ENCODE results near the gene RPS23. TPM values are rescaled to one million over a fixed set of nuclear protein-coding genes. Genes with fewer than 3 reads are reported as not detected.

Gene RPS23
- total RNA-seq, 1 experiment from 2014 or later: 1,953 TPM

- Histone ChIP-seq H3K27me3 (replicated peaks; ENCODE audit: insufficient read depth, low read depth, low read length, poor library complexity) (no peaks in the 10 kb centered on the region), H3K4me1 (ENCODE audit: insufficient read depth, low read length, poor library complexity, severe bottlenecking) (no peaks in the 10 kb centered on the region), H3K27ac (ENCODE audit: low read depth, low read length, poor library complexity, severe bottlenecking) (no peak overlapping the region), H3K9me3 (ENCODE audit: low read depth, low read length, poor library complexity, severe bottlenecking) (peaks cover 11% of the 10 kb centered on the region), H3K36me3 (ENCODE audit: insufficient read depth, low read length, poor library complexity, severe bottlenecking) (no peaks in the 10 kb centered on the region), H3K4me3 (ENCODE audit: low read depth, low read length, poor library complexity, severe bottlenecking) (no peak overlapping the region)
- POLR2A ChIA-PET (ENCODE audit: low non-redundant PET): no interaction called here
- TF ChIP-seq, protein P1, sequence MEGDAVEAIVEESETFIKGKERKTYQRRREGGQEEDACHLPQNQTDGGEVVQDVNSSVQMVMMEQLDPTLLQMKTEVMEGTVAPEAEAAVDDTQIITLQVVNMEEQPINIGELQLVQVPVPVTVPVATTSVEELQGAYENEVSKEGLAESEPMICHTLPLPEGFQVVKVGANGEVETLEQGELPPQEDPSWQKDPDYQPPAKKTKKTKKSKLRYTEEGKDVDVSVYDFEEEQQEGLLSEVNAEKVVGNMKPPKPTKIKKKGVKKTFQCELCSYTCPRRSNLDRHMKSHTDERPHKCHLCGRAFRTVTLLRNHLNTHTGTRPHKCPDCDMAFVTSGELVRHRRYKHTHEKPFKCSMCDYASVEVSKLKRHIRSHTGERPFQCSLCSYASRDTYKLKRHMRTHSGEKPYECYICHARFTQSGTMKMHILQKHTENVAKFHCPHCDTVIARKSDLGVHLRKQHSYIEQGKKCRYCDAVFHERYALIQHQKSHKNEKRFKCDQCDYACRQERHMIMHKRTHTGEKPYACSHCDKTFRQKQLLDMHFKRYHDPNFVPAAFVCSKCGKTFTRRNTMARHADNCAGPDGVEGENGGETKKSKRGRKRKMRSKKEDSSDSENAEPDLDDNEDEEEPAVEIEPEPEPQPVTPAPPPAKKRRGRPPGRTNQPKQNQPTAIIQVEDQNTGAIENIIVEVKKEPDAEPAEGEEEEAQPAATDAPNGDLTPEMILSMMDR (conservative IDR thresholded peaks at IDR 0.05; ENCODE audit: low read depth, low read length): no peak
- no peak for TF ChIP-seq EZH2 (IDR thresholded peaks at IDR 0.05; ENCODE audit: borderline replicate concordance, low read depth, low read length, poor library complexity, severe bottlenecking)
- no TSS peak for BruUV-seq (replicated peaks)
- DNase-seq (ENCODE audit: low spot score): no peak
- intact Hi-C loops (cut with micrococcal nuclease; ENCODE audit: unreplicated experiment): no loop called here
- CTCF ChIA-PET: no interaction called here
Observed at GRCh38 chr5:82244854-82245635, 33.1 kb downstream of the RPS23 start.

DNA sequence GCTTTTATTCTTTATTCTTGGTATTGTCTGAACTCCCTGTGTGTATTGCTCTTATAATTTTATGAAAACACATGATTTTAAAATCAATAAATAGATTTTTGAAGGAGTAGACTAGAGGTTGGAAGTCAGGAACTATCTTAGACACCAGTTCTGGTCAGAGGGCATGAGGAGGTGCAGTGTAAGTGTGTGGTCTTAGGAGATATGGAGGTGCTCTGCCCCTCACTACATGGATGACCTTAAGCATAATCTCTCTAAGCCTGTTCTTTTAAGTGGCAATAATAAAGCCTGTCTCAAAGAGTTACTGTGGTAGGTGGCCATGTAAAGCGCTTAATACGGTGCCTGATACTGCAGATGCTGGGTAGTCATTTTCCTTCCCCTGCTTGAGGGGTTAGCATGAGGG is 34.0 kb downstream of the RPS23 start:
- no TSS peak for BruUV-seq (replicated peaks)

DNA sequence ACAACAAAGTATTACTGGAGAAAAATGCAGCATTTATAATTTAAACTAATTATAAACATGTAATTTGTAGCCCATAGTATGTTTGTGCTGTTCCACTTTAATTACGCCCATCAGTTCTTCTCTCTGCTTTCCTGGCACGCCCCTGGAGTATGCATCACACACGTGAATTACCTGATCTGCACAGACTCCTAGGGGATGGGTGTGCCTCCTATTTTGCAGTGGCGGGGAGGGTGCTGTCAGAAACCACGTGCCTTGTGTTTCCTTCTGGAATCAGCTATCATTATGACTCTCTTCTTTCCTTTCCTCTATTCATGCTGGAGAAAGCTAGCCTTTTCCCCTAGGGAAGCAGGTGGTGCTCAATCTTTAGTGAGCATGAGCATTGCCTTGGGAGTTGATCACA is 43.3 kb downstream of the RPS23 start:
- no TSS peak for BruUV-seq (replicated peaks)
- Histone ChIP-seq H3K4me1 (ENCODE audit: insufficient read depth, low read length, poor library complexity, severe bottlenecking) (no peaks in the 10 kb centered on the region), H3K9me3 (ENCODE audit: low read depth, low read length, poor library complexity, severe bottlenecking) (no peaks in the 10 kb centered on the region), H3K4me3 (ENCODE audit: low read depth, low read length, poor library complexity, severe bottlenecking) (no peak overlapping the region), H3K36me3 (ENCODE audit: insufficient read depth, low read length, poor library complexity, severe bottlenecking) (no peaks in the 10 kb centered on the region), H3K27me3 (replicated peaks; ENCODE audit: insufficient read depth, low read depth, low read length, poor library complexity) (no peaks in the 10 kb centered on the region), H3K27ac (ENCODE audit: low read depth, low read length, poor library complexity, severe bottlenecking) (no peak overlapping the region)
- intact Hi-C loops (cut with micrococcal nuclease; ENCODE audit: unreplicated experiment): no loop called here
- CTCF ChIA-PET: no interaction called here
- no peak for TF ChIP-seq EZH2 (IDR thresholded peaks at IDR 0.05; ENCODE audit: borderline replicate concordance, low read depth, low read length, poor library complexity, severe bottlenecking)
- TF ChIP-seq, protein P1 (conservative IDR thresholded peaks at IDR 0.05; ENCODE audit: low read depth, low read length): no peak
- DNase-seq (ENCODE audit: low spot score): no peak
- POLR2A ChIA-PET (ENCODE audit: low non-redundant PET): no interaction called here

More for the DNA sequence above, 34.0 kb downstream of the RPS23 start:
- Histone ChIP-seq H3K36me3 (ENCODE audit: insufficient read depth, low read length, poor library complexity, severe bottlenecking) (no peaks in the 10 kb centered on the region), H3K9me3 (ENCODE audit: low read depth, low read length, poor library complexity, severe bottlenecking) (peaks cover 11% of the 10 kb centered on the region), H3K27ac (ENCODE audit: low read depth, low read length, poor library complexity, severe bottlenecking) (no peak overlapping the region), H3K27me3 (replicated peaks; ENCODE audit: insufficient read depth, low read depth, low read length, poor library complexity) (no peaks in the 10 kb centered on the region), H3K4me3 (ENCODE audit: low read depth, low read length, poor library complexity, severe bottlenecking) (no peak overlapping the region), H3K4me1 (ENCODE audit: insufficient read depth, low read length, poor library complexity, severe bottlenecking) (no peaks in the 10 kb centered on the region)
- intact Hi-C loops (cut with micrococcal nuclease; ENCODE audit: unreplicated experiment): no loop called here
- TF ChIP-seq, protein P1 (conservative IDR thresholded peaks at IDR 0.05; ENCODE audit: low read depth, low read length): no peak
- TF ChIP-seq EZH2 (IDR thresholded peaks at IDR 0.05; ENCODE audit: borderline replicate concordance, low read depth, low read length, poor library complexity, severe bottlenecking): no peak
- POLR2A ChIA-PET (ENCODE audit: low non-redundant PET): no interaction called here
- CTCF ChIA-PET: no interaction called here
- DNase-seq (ENCODE audit: low spot score): no peak

Measured in A673 (cell line).